ENCODE data around the gene DSTN. TPM values are rescaled to one million over a fixed set of nuclear protein-coding genes. Genes with fewer than 3 reads are reported as not detected.

The DSTN gene
- total and polyA plus RNA-seq, 9 of the 15 experiments (the other 6 are each of a cell fraction or from before 2014, with no cell fraction given): 25.7 to 88.3 (median 61.0) TPM

- H3K9me3 ChIP-seq (replicated peaks; ENCODE audit: control insufficient read depth, insufficient read depth, low read depth, low read length): no peaks in the 10 kb centered on the region
- H3K4me1 ChIP-seq (replicated peaks in 1 of 2; ENCODE audit: control insufficient read depth in 2 of 2, insufficient read depth in 2 of 2, low read length in 2 of 2): peaks cover 6 to 31% of the 10 kb centered on the region in 2 experiments; a peak in 3 of 5 replicates
- POLR2A ChIA-PET: interaction anchor here (0.6 kb wide), 1 partner anchor 8 kb away, joined by 4 read pairs; no protein-coding TSS in a partner anchor
- DNase-seq (ENCODE audit: extremely low read depth in 1 of 4, low spot score in 3 of 4) (no peak), FAIRE-seq (no peak), ATAC-seq (no peak)
- intact Hi-C loops (cut with micrococcal nuclease): no loop called here
- in situ Hi-C loops (cut with MboI): no loop called here
- BruUV-seq (replicated peaks): no TSS peak
- H3K79me2 ChIP-seq (ENCODE audit: control insufficient read depth, insufficient read depth, low read length): no peaks in the 10 kb centered on the region
- H3K9me1 ChIP-seq (ENCODE audit: control insufficient read depth, insufficient read depth, low read length): no peaks in the 10 kb centered on the region
- H3K36me3 ChIP-seq (ENCODE audit: control insufficient read depth, insufficient read depth, low read length): no peaks in the 10 kb centered on the region
- no peak overlapping the region for H3K4me2 ChIP-seq (ENCODE audit: insufficient read depth, low read length)
- peak overlapping the region; percentile 86 for H2AFZ ChIP-seq (ENCODE audit: low read depth, low read length)
- no peak overlapping the region for H3K4me3 ChIP-seq
- peak overlapping the region; percentile 76; the same call in 2 of the 3 replicates for H3K27ac ChIP-seq (ENCODE audit: extremely low read depth, low read depth, low read length)
- WGBS (ENCODE audit: insufficient coverage, low coverage, missing lambda C conversion rate): 67% methylated on average over 1 of the region's 1 CpG
- no peaks in the 10 kb centered on the region for H4K20me1 ChIP-seq (replicated peaks; ENCODE audit: control insufficient read depth, insufficient read depth, low read length)
- CTCF ChIA-PET (ENCODE audit: low intra/inter-chr PET ratio): no interaction called here
- H3K27me3 ChIP-seq (ENCODE audit: control insufficient read depth in 2 of 2, insufficient read depth in 2 of 2, low read length in 2 of 2): no peaks in the 10 kb centered on the region
- no peak overlapping the region for H3K9ac ChIP-seq (ENCODE audit: insufficient read depth in 1 of 2, low read depth in 2 of 2, low read length in 2 of 2)
- TF ChIP-seq MCM2 (IDR thresholded peaks at IDR 0.05; ENCODE audit: low read depth): no peak
- TF ChIP-seq FOSL1 (tag; conservative IDR thresholded peaks at IDR 0.05): peak; percentile 55; the same call in 1 of the 2 replicates
- TF ChIP-seq SRSF1 (IDR thresholded peaks at IDR 0.05; ENCODE audit: low read depth, low read length): no peak
- TF ChIP-seq NR0B1 (IDR thresholded peaks at IDR 0.05; ENCODE audit: partially characterized antibody): no peak
- TF ChIP-seq SMC3 (conservative IDR thresholded peaks at IDR 0.05; ENCODE audit: insufficient read depth, low read depth, low read length): no peak
- TF ChIP-seq MGA (IDR thresholded peaks at IDR 0.05): no peak
- no peak for TF ChIP-seq NR2F6 (CRISPR knock-in tag; IDR thresholded peaks at IDR 0.05)
- TF ChIP-seq CBX1 (IDR thresholded peaks at IDR 0.05; ENCODE audit: low read depth): no peak
- TF ChIP-seq ZNF175 (CRISPR knock-in tag; IDR thresholded peaks at IDR 0.05; ENCODE audit: low read depth): no peak
- TF ChIP-seq SRSF7 (optimal IDR thresholded peaks at IDR 0.05; ENCODE audit: low read depth, low read length): no peak
Measured at GRCh38 chr20:17558941-17559304, 11.0 kb upstream of the DSTN start.
